MM.1S (cell line): ENCODE measurements around the gene VRK3.

Experiments
- EZH2 ChIP-seq: fragments of 300-600 bp; sonication (generic); optimal IDR thresholded peaks from 2 replicates; pipeline ENCODE3; 2017; ENCODE audit warnings: low read depth, mild to moderate bottlenecking, antibody characterized with exemption, low read length, mixed read lengths
- TF ChIP-seq, protein P1 (sequence below): fragments of 300-600 bp; sonication (generic); IDR thresholded peaks from 2 replicates; pipeline ENCODE4 v1.5.1; 2016; ENCODE audit warnings: antibody characterized with exemption, low read length, mixed read lengths

DNA sequence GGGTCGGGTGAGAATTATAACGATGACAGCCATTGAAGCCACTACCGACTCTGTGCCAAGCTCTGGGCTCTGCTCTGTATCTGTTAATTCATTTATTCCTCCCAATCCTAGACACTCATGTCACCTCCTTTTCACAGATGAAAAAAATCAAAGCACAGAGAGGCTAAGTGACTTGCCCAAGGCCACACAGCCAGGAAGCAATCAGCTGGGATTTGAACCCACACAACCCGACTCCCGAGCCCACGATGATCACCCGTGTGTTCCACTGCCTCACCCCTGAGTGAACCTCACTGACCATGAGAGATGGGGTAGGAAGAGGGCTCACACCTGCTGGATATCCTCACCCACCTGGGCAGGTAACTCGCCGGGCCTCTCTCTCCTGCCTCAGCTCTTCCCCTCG, 40.8 kb upstream of the VRK3 start:
- TF ChIP-seq, protein P1, sequence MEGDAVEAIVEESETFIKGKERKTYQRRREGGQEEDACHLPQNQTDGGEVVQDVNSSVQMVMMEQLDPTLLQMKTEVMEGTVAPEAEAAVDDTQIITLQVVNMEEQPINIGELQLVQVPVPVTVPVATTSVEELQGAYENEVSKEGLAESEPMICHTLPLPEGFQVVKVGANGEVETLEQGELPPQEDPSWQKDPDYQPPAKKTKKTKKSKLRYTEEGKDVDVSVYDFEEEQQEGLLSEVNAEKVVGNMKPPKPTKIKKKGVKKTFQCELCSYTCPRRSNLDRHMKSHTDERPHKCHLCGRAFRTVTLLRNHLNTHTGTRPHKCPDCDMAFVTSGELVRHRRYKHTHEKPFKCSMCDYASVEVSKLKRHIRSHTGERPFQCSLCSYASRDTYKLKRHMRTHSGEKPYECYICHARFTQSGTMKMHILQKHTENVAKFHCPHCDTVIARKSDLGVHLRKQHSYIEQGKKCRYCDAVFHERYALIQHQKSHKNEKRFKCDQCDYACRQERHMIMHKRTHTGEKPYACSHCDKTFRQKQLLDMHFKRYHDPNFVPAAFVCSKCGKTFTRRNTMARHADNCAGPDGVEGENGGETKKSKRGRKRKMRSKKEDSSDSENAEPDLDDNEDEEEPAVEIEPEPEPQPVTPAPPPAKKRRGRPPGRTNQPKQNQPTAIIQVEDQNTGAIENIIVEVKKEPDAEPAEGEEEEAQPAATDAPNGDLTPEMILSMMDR = no peak
- no peak for TF ChIP-seq EZH2
